Spinal cord (tissue), 10 donors: ENCODE measurements around the gene LGI1. TPM values are rescaled to one million over a fixed set of nuclear protein-coding genes. Genes with fewer than 3 reads are reported as not detected.
"Not testable (repeated sequence)": the region's sequence is repeated elsewhere in the genome, so short reads cannot be mapped to it uniquely, and the experiment has no call there.

Experiments
- DNase-seq, 6 donors: peaks; one replicate each; pipeline versions ENCODE4 v3.0.0 to v3.0.0-alpha.2; 2013 to 2015; ENCODE audit warnings: low spot score in 6 of 6, low read depth in 4 of 6
- H3K27ac ChIP-seq: one replicate; pipeline ENCODE4 v1.5.1; 2013; ENCODE audit warnings: low read depth, low read length, control low read depth
- H3K27me3 ChIP-seq: one replicate; pipeline ENCODE4 v1.6.1; 2013; ENCODE audit warnings: low read length; ENCODE audit not compliant: control insufficient read depth, insufficient read depth
- H3K36me3 ChIP-seq: one replicate; pipeline ENCODE4 v1.6.1; 2013; ENCODE audit warnings: low read length; ENCODE audit not compliant: control insufficient read depth, insufficient read depth
- H3K4me1 ChIP-seq: one replicate; pipeline ENCODE4 v1.6.1; 2013; ENCODE audit warnings: low read length; ENCODE audit not compliant: control insufficient read depth, insufficient read depth
- H3K4me3 ChIP-seq: one replicate; pipeline ENCODE4 v1.5.1; 2013; ENCODE audit warnings: low read depth, low read length, control low read depth
- H3K9me3 ChIP-seq: one replicate; pipeline ENCODE4 v1.6.1; 2013; ENCODE audit warnings: low read length; ENCODE audit not compliant: control insufficient read depth, insufficient read depth
- WGBS: methylation state at CpG from one replicate; pipeline ENCODE4 v1.1.5; 2013; ENCODE audit warnings: missing lambda C conversion rate; ENCODE audit not compliant: insufficient coverage; 5-methylcytosine and 5-hydroxymethylcytosine counted together
- polyA plus RNA-seq, 2 donors: library from polyadenylated mRNA; unstranded; fragments of 120-200 nt; gene quantifications; one replicate each; pipeline ENCODE4 v1.2.1, GENCODE V29; 2013; ENCODE audit not compliant: insufficient read length in 2 of 2
- total RNA-seq, 2 donors: library from RNA; depleted of rRNA in 1 of 2; stranded (reverse); fragments of 120-200 nt in 1 of 2; fragments of >200 nt in 1 of 2; gene quantifications; one replicate each; pipeline versions ENCODE4 v1.2.3 to v1.2.4, GENCODE V29; 2013 to 2014
- donor health status: healthy.

Gene LGI1
- total and polyA plus RNA-seq, 4 donors: 32.4 to 68.7 (median 47.6) TPM

DNA sequence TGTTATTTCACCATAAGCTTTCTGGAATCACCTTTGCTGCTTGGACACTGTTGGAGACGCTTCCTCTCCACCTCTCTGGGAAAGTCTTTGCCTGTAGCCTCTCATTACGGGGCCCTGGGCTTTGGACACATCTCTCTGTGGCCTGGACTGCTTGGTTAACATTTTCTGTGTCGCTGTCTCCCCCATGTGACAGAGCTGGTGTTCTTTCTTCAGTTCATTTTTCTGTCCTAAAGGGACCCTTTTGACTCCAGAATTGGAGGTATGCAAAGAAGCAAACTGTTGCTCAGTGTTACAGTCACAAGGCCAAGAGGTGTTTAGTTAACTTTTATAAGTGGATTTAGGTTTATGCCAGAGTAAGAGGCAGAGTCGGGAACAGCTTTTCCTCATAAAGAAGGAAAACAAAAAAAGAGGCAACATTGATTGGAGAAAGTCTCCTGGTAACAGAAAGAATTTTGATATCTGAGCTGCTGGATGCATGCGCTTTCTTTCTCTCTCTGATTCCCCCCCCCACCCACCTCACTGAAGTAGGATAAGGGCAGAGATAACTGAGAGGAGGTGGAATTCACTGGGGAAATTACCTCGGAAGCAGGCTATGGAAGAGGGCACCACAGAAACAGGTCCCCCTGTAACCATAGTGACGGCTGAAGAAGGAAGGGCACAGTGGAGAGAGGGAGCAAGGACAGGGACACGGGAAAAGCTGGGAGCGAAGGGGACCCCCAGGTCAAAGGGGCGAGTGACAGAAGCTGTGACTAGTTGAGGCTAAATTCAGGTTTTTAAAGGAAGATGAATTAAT is 57.8 kb downstream of the LGI1 start:
- Histone ChIP-seq H3K27me3 (no peaks in the 10 kb centered on the region), H3K9me3 (no peaks in the 10 kb centered on the region), H3K27ac (peak overlapping the region; percentile 84), H3K4me1 (peaks cover 8% of the 10 kb centered on the region), H3K36me3 (no peaks in the 10 kb centered on the region), H3K4me3 (no peak overlapping the region)
- peak in 4 of 6 donors; percentile 33 to 77 (median 56) for DNase-seq
- WGBS: 13% methylated on average over 9 of the region's 10 CpGs

GRCh38 chr10:93816123-93816747 is 58.5 kb downstream of the LGI1 start:
- peak overlapping the region; percentile 84 for H3K27ac ChIP-seq
- no peaks in the 10 kb centered on the region for H3K36me3 ChIP-seq
- 0% methylated on average over 1 of the region's 8 CpGs for WGBS
- DNase-seq: peak; percentile 57 to 93 (median 63)
- H3K4me3 ChIP-seq: peak overlapping the region; percentile 4
- no peaks in the 10 kb centered on the region for H3K27me3 ChIP-seq
- H3K9me3 ChIP-seq: no peaks in the 10 kb centered on the region
- H3K4me1 ChIP-seq: peaks cover 8% of the 10 kb centered on the region

DNA sequence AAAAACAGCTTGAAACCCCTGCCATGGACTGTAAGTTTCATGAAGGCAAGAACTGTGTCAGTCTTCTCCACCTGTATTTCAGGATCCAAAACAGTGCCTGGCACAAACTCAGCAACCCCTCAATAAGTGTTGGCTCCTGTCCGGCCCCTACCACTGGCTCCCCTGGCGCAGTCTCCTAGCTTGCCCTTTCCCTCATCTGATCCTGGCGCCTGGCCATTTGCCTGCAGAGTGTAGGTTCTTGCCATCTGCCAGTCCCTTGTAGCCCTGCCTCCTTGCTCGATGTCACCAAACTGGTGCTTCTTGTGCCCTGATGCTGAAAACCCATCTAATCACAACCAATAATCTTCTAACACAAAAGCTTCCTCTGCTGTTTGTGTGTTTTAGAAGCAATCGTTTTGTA is 60.4 kb downstream of the LGI1 start:
- H3K27ac ChIP-seq: no peak overlapping the region
- DNase-seq: peak in 1 of 6 donors; percentile 33
- H3K9me3 ChIP-seq: no peaks in the 10 kb centered on the region
- no peaks in the 10 kb centered on the region for H3K36me3 ChIP-seq
- H3K27me3 ChIP-seq: no peaks in the 10 kb centered on the region
- H3K4me3 ChIP-seq: no peak overlapping the region
- H3K4me1 ChIP-seq: peaks cover 8% of the 10 kb centered on the region
- 96% methylated on average over 3 of the region's 5 CpGs for WGBS

- DNase-seq: no peak
- Histone ChIP-seq H3K4me3 (no peak overlapping the region), H3K27ac (no peak overlapping the region), H3K36me3 (no peaks in the 10 kb centered on the region), H3K9me3 (no peaks in the 10 kb centered on the region), H3K27me3 (no peaks in the 10 kb centered on the region), H3K4me1 (peaks cover 8% of the 10 kb centered on the region)
- no CpG with 5 or more reads among the region's 4 CpGs for WGBS
These were observed 61.8 kb downstream of the LGI1 start for GRCh38 chr10:93819520-93819919.

GRCh38 chr10:93820434-93820833 is 62.7 kb downstream of the LGI1 start:
- Histone ChIP-seq H3K4me3 (no peak overlapping the region), H3K27ac (no peak overlapping the region), H3K9me3 (no peaks in the 10 kb centered on the region), H3K4me1 (peaks cover 8% of the 10 kb centered on the region), H3K27me3 (no peaks in the 10 kb centered on the region), H3K36me3 (no peaks in the 10 kb centered on the region)
- DNase-seq: no peak
- WGBS: 79% methylated on average over 1 of the region's 3 CpGs

DNA sequence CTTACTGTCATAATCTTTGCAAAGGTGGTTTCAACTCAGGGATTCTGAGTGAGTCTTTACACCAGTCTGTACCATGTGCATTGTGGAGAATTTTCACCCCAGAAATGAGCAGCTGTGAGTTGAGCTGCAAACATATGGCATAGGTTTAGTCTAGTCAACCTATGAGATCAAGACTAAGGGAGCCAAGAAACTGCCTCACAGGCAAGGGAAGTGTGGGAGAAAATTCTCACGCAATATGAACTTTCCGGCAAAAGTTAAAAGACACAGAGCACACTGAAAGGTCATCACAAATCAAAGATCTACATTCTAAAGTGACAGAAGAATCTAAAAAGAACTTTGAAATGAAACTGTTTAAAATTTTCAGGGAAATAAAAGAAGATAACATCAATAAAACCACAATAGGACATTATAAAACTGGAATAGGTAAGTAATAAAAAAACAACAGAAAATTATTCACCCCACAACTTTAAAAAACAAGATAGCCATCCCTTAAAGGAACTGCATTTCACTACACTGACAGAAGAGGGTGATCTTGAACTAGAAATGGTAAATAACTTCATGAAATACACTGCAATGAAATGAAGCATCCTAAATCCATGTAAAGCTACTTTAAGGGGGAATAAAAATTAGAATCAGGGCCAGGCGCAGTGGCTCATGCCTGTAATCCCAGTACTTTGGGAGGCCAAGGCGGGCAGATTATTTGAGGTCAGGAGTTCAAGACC is 63.5 kb downstream of the LGI1 start:
- WGBS: 65% methylated on average over 2 of the region's 4 CpGs
- Histone ChIP-seq H3K4me3 (no peak overlapping the region), H3K4me1 (peaks cover 1% of the 10 kb centered on the region), H3K36me3 (no peaks in the 10 kb centered on the region), H3K9me3 (no peaks in the 10 kb centered on the region), H3K27ac (no peak overlapping the region), H3K27me3 (no peaks in the 10 kb centered on the region)
- DNase-seq: peak in 2 of 6 donors; percentile 20 to 43

DNA sequence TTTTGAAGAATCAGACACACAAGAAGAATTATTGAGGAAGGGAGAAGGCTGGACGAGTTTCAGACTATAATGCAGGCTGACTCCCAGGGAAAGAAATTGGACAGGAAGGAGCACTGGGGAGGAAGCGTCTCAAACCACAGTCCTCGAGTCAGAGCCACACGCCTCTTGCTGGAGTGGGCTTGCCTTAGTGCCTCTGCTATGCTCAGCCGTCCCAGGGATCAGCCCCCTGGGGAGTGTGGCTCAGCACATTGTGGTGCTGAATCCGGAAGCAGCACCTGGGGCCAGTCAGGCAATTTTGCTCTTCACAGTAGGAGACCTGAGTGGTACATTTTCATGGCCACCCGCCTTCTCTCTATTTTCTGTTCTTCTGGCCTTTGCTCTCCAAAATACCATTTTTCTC is 68.6 kb downstream of the LGI1 start:
- Histone ChIP-seq H3K4me3 (no peak overlapping the region), H3K9me3 (no peaks in the 10 kb centered on the region), H3K36me3 (no peaks in the 10 kb centered on the region), H3K4me1 (peaks cover 3% of the 10 kb centered on the region), H3K27me3 (no peaks in the 10 kb centered on the region), H3K27ac (no peak overlapping the region)
- DNase-seq: no peak
- 37% methylated on average over 7 of the region's 7 CpGs for WGBS

DNA sequence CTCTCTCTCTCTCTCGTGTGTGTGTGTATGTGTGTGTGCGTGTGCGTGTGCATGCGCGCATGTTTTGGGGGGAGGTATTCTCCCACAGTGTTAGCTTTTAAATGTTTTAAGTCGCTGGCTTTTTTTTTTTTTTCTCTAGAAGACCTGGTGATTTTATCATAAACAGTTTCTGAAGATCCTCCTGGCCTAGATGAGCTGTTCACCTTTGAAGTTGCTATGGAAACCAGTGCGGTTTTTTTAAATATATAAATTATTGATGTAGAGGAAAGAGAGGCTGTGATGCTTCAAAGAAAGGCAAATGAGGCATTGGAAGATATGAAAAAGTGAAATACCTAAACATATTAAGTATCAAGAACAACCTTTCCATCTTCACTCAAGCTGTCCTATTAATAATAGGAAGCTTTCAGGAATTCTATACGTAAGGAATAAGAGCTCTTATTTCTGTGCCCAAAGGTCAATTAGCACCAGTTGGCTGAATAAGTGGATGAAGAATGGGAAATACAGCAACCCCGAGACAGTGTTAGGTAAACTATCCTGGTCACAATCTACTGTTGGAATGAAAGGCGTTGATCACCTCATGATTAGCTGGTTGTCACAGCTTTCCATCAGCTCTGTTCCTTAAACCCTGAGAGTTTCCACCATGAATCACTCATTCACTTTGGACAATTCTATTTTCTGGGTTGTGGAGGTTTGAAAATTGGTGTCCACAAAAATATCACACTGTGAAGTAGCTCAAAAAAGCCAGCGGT is 69.5 kb downstream of the LGI1 start:
- Histone ChIP-seq H3K4me3 (no peak overlapping the region), H3K27ac (no peak overlapping the region), H3K36me3 (no peaks in the 10 kb centered on the region), H3K4me1 (peaks cover 3% of the 10 kb centered on the region), H3K27me3 (no peaks in the 10 kb centered on the region), H3K9me3 (no peaks in the 10 kb centered on the region)
- DNase-seq: peak in 2 of 6 donors; percentile 15 to 82
- WGBS: no CpG with 5 or more reads among the region's 11 CpGs

DNA sequence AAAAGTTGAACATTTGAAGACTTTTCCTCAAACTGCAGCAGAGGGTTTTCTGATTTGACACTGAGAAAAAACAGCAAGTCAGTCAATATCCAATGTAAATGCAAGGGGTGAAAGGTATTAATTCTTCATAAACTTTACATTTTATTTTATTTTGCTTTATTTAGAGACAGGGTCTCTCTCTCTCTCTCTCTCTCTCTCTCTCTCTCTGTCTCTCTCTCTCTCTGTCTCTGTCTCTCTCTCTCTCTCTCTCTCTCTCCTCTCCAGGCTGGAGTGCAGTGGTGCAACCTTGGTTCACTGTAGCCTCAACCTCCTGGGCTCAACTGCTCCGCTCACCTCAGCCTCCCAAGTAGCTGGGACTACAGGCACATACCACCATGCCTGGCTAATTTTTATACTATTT is 73.3 kb downstream of the LGI1 start:
- H3K36me3 ChIP-seq, H3K27me3 ChIP-seq, H3K4me3 ChIP-seq, H3K9me3 ChIP-seq, H3K4me1 ChIP-seq, DNase-seq, H3K27ac ChIP-seq: not testable (repeated sequence)
- WGBS: no CpG with 5 or more reads among the region's 1 CpG
